Neuron (in vitro differentiated cells): ENCODE data around the gene CD81.
A peak's percentile ranks its signal among the peaks of the same experiment; 100 is the strongest.
"Not testable (repeated sequence)": the region's sequence is repeated elsewhere in the genome, so short reads cannot be mapped to it uniquely, and the experiment has no call there.

Experiments
- H2AFZ ChIP-seq: one replicate; pipeline ENCODE4 v1.6.1; 2013; ENCODE audit warnings: low read depth, mild to moderate bottlenecking, inconsistent platforms, low read length, moderate library complexity
- H3K27me3 ChIP-seq: one replicate; pipeline ENCODE4 v1.6.1; 2013; ENCODE audit warnings: low read length; ENCODE audit not compliant: insufficient read depth
- H3K36me3 ChIP-seq: one replicate; pipeline ENCODE4 v1.6.1; 2013; ENCODE audit warnings: low read length; ENCODE audit not compliant: insufficient read depth
- H3K4me1 ChIP-seq: one replicate; pipeline ENCODE4 v1.6.1; 2013; ENCODE audit warnings: low read length; ENCODE audit not compliant: insufficient read depth
- H3K4me3 ChIP-seq: 2 replicates; pipeline ENCODE4 v1.5.1; 2013; ENCODE audit warnings: mild to moderate bottlenecking, low read length, moderate library complexity
- H3K9me3 ChIP-seq: one replicate; pipeline ENCODE4 v1.6.1; 2013; ENCODE audit warnings: low read length

CD81 gene

GRCh38 chr11:2376751-2377451 is at the start of gene CD81:
CD81 (plus strand) TSS chr11:2377310; CDS start chr11:2377550, 240 bp downstream.
- Histone ChIP-seq H3K36me3 (peaks cover 19% of the 10 kb centered on the region), H3K4me1 (peaks cover 6% of the 10 kb centered on the region), H3K4me3 (peak within 1 kb of the TSS; percentile 94), H2AFZ (no peak within 1 kb of the TSS), H3K27me3 (no peaks in the 10 kb centered on the region), H3K9me3 (peaks cover 7% of the 10 kb centered on the region)

DNA sequence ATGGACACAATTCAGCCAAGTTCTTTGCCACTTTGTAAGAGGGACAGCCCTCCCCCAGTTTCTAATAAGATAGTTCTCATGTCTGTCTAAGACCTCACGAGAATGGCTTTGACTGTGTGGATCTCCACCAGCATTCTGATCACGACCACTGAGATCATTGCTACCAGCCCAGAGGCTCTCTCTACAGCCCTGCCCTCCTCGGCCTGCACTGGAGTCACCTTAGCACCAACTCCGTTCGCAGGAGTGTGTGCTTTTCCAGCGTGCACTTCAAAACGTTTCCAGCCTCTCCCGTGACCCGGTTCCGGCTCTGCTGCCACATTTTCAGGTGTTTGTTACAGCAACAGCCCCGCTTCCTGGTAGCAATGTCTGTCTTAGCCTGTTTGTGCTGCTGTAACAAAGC is 49.1 kb upstream of the CD81 start:
- H3K36me3 ChIP-seq: no peaks in the 10 kb centered on the region
- peaks cover 6% of the 10 kb centered on the region for H3K9me3 ChIP-seq
- peaks cover 4% of the 10 kb centered on the region for H3K27me3 ChIP-seq
- H3K4me1 ChIP-seq: no peaks in the 10 kb centered on the region
- H2AFZ ChIP-seq: no peak overlapping the region
- H3K4me3 ChIP-seq: no peak overlapping the region

- H3K4me3 ChIP-seq: no peak overlapping the region
- H3K27me3 ChIP-seq: peaks cover 4% of the 10 kb centered on the region
- no peaks in the 10 kb centered on the region for H3K4me1 ChIP-seq
- H3K9me3 ChIP-seq: peaks cover 6% of the 10 kb centered on the region
- no peak overlapping the region for H2AFZ ChIP-seq
- no peaks in the 10 kb centered on the region for H3K36me3 ChIP-seq
Observed at GRCh38 chr11:2328656-2329354, 48.3 kb upstream of the CD81 start.

DNA sequence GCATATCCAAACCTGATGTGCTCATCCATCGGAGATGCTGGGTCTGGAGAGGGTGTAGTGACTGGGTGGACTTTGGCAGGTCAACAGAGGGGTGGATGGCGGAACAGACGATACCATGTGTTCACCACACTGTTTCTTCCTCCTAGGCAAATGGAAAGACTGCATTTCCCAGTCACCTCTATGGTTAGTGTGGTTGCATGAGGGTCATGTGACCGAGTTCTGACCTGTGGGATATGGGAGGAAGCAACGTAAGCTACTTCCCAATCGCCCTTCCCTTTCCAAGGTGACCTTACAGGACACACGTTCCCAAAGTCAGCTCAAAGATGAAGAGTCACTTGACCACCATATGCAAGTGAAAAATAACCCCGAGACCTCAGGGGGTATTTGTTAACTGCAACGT is 47.6 kb upstream of the CD81 start:
- Histone ChIP-seq H3K4me3 (no peak overlapping the region), H3K27me3 (peaks cover 4% of the 10 kb centered on the region), H3K36me3 (no peaks in the 10 kb centered on the region)

GRCh38 chr11:2330696-2331095 is 46.4 kb upstream of the CD81 start:
- H3K9me3 ChIP-seq: peaks cover 6% of the 10 kb centered on the region
- H3K27me3 ChIP-seq: no peaks in the 10 kb centered on the region
- no peaks in the 10 kb centered on the region for H3K4me1 ChIP-seq

More for the DNA sequence above, 47.6 kb upstream of the CD81 start:
- no peaks in the 10 kb centered on the region for H3K4me1 ChIP-seq
- H2AFZ ChIP-seq: no peak overlapping the region
- peaks cover 6% of the 10 kb centered on the region for H3K9me3 ChIP-seq

GRCh38 chr11:2331404-2331803 is 45.7 kb upstream of the CD81 start:
- Histone ChIP-seq H3K27me3 (no peaks in the 10 kb centered on the region), H2AFZ (no peak overlapping the region), H3K4me1 (no peaks in the 10 kb centered on the region), H3K36me3 (no peaks in the 10 kb centered on the region), H3K4me3 (no peak overlapping the region), H3K9me3 (peaks cover 6% of the 10 kb centered on the region)

More at GRCh38 chr11:2330696-2331095, 46.4 kb upstream of the CD81 start:
- H3K36me3 ChIP-seq: no peaks in the 10 kb centered on the region
- no peak overlapping the region for H2AFZ ChIP-seq
- H3K4me3 ChIP-seq: no peak overlapping the region

DNA sequence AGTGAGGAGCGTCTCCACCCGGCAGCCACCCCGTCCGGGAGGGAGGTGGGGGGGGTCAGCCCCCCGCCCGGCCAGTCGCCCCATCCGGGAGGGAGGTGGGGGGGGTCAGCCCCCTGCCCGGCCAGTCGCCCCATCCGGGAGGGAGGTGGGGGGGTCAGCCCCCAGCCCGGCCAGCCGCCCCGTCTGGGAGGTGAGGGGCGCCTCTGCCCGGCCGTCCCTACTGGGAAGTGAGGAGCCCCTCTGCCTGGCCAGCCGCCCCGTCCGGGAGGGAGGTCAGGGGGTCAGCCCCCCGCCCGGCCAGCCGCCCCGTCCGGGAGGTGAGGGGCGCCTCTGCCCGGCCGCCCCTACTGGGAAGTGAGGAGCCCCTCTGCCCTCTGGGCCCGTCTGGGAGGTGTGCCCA is 44.5 kb upstream of the CD81 start:
- H3K27me3 ChIP-seq, H3K4me3 ChIP-seq, H3K36me3 ChIP-seq, H3K4me1 ChIP-seq, H2AFZ ChIP-seq, H3K9me3 ChIP-seq: not testable (repeated sequence)

DNA sequence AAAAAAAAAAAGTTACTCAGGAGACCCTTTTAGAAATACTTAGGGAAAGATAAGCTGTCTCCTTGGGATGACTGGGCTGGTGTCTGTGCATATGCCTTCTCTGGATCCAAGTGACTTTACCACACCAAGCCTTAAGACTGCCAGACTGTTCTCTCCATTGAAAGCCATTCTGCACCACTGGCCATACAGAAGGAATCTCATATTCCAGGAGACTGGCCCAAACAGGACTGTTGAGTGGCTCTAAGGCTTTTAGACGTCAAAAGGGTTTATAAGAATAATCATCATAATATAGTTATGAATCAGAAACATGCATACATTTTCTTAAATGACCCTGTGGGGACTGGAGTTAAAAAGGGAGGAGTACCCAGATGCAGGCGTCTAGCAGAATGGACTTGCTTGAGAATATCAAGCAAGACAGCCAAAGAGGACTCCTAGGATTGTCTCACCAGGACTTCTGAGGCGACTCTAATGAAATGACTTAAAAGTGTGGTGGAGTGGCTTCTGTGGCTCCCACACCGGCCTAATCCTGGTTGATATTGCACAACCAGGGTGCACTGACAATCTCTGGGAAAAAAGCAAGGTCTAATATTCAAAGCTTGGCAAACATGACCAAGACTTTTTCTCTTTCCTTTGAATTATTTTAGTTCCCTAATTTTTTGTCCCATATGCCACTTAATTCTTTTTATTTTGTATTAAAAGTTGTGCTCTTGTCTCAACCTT is 43.5 kb upstream of the CD81 start:
- H2AFZ ChIP-seq, H3K4me3 ChIP-seq, H3K27me3 ChIP-seq, H3K4me1 ChIP-seq, H3K9me3 ChIP-seq, H3K36me3 ChIP-seq: not testable (repeated sequence)

DNA sequence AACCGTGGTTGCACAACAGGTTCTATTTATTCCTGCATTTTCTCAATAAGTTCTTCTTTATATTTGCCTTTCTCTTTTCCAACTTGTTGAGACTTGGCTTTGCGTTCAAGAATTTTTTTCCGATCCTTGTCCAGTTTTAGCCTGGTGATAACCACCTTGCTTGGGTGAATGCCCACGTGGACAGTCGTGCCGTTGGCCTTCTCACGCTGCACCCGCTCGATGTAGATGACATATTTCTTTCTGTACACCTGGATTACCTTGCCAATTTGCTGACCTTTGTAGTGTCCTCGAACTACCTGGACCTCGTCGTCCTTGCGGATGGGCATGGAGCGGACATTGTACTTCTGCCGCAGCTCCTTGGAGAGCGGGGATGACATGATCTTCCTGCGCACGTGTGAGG is 41.8 kb upstream of the CD81 start:
- H3K4me3 ChIP-seq, H2AFZ ChIP-seq, H3K36me3 ChIP-seq, H3K27me3 ChIP-seq, H3K4me1 ChIP-seq, H3K9me3 ChIP-seq: not testable (repeated sequence)

- H3K9me3 ChIP-seq, H3K27me3 ChIP-seq, H3K4me3 ChIP-seq, H3K36me3 ChIP-seq, H2AFZ ChIP-seq, H3K4me1 ChIP-seq: not testable (repeated sequence)
Observed at GRCh38 chr11:2338760-2339159, 38.4 kb upstream of the CD81 start.

DNA sequence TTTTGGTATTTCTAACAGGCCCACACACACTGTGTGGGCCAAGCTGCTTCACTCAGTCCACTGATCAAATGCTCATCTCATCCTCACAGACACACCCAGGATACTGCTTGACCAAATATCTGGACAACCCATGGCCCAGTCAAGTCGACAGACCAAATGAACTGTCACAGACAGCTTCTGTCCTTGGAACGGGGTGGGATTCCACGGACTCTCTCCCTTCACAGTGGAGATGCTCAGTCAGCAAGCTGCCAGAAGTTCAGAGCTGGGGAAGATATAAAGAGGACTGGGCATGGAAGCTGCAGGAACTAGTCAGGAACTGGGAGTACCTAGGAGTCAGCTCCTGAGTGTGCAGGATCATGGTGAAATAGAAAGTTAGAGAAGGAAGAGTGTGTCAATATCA is 34.6 kb upstream of the CD81 start:
- Histone ChIP-seq H3K4me3 (no peak overlapping the region), H3K27me3 (peaks cover 4% of the 10 kb centered on the region), H3K9me3 (peaks cover 8% of the 10 kb centered on the region), H3K36me3 (no peaks in the 10 kb centered on the region), H3K4me1 (no peaks in the 10 kb centered on the region), H2AFZ (no peak overlapping the region)

GRCh38 chr11:2342981-2343380 is 34.1 kb upstream of the CD81 start:
- no peak overlapping the region for H3K4me3 ChIP-seq
- no peaks in the 10 kb centered on the region for H3K36me3 ChIP-seq
- peaks cover 8% of the 10 kb centered on the region for H3K9me3 ChIP-seq
- no peak overlapping the region for H2AFZ ChIP-seq
- H3K27me3 ChIP-seq: peaks cover 4% of the 10 kb centered on the region
- H3K4me1 ChIP-seq: no peaks in the 10 kb centered on the region

DNA sequence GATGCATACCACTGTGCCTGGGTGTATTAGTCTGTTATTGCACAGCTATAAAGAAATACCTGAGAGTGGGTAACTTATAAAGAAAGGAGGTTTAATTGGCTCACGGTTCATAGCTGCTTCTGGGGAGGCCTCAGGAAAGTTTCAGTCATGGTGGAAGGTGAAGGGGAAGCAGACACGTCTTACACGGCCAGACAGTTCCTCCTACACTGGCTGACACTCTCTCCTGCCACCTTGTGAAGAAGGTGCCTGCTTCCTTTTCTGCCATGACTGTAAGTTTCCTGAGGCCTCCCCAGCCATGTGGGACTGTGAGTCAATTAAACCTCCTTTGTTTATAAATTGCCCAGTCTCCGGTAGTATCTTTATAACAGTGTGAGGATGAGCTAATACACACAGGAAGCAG is 33.6 kb upstream of the CD81 start:
- H3K27me3 ChIP-seq: peaks cover 4% of the 10 kb centered on the region

More for the DNA sequence above, 33.6 kb upstream of the CD81 start:
- Histone ChIP-seq H3K9me3 (peaks cover 8% of the 10 kb centered on the region), H2AFZ (no peak overlapping the region), H3K36me3 (no peaks in the 10 kb centered on the region), H3K4me1 (no peaks in the 10 kb centered on the region), H3K4me3 (no peak overlapping the region)
